Trophoblast cell (in vitro differentiated cells and primary cell): ENCODE results near the gene BCL2L2.

ENCODE experiments used
- DNase-seq, 2 donors: peaks; one replicate each; pipeline ENCODE4 v3.0.0-alpha.2; 2016
- H2AFZ ChIP-seq: 2 replicates; pipeline ENCODE4 v1.6.1; 2013; ENCODE audit warnings: low read length, moderate library complexity, mild to moderate bottlenecking; ENCODE audit not compliant: insufficient read depth, poor library complexity
- H2AK5ac ChIP-seq: 2 replicates; pipeline ENCODE4 v1.6.1; 2013; ENCODE audit warnings: mild to moderate bottlenecking, low read length
- H2BK120ac ChIP-seq: 2 replicates; pipeline ENCODE4 v1.6.1; 2013; ENCODE audit warnings: low read length, mild to moderate bottlenecking, moderate library complexity; ENCODE audit not compliant: insufficient read depth, poor library complexity
- H2BK12ac ChIP-seq: 2 replicates; pipeline ENCODE4 v1.6.1; 2013; ENCODE audit warnings: mild to moderate bottlenecking, low read length, moderate library complexity
- H2BK5ac ChIP-seq: 2 replicates; pipeline ENCODE4 v1.6.1; 2013; ENCODE audit warnings: low read length, low read depth, moderate library complexity, mild to moderate bottlenecking; ENCODE audit not compliant: poor library complexity
- H3K14ac ChIP-seq: 2 replicates; pipeline ENCODE4 v1.6.1; 2013; ENCODE audit warnings: mild to moderate bottlenecking, low read length
- H3K18ac ChIP-seq: 2 replicates; pipeline ENCODE4 v1.6.1; 2013; ENCODE audit warnings: mild to moderate bottlenecking, low read length
- H3K23ac ChIP-seq: 2 replicates; pipeline ENCODE4 v1.6.1; 2013; ENCODE audit warnings: low read length
- H3K27ac ChIP-seq: 2 replicates; pipeline ENCODE4 v1.5.1; 2013; ENCODE audit warnings: low read depth, mild to moderate bottlenecking, inconsistent platforms, low read length, moderate library complexity
- H3K27me3 ChIP-seq: 2 replicates; pipeline ENCODE4 v1.6.1; 2013; ENCODE audit warnings: inconsistent platforms, mild to moderate bottlenecking, low read length, moderate library complexity; ENCODE audit not compliant: insufficient read depth
- H3K36me3 ChIP-seq, 2 experiments: 1 replicate in 1 of 2; 2 replicates in 1 of 2; pipeline ENCODE4 v1.6.1; 2013; ENCODE audit warnings: low read length in 2 of 2, mild to moderate bottlenecking in 2 of 2, moderate library complexity in 1 of 2; ENCODE audit not compliant: insufficient read depth in 2 of 2, control insufficient read depth in 1 of 2
- H3K4ac ChIP-seq: 2 replicates; pipeline ENCODE4 v1.6.1; 2013; ENCODE audit warnings: low read depth, mild to moderate bottlenecking, low read length, moderate library complexity
- H3K4me1 ChIP-seq, 2 experiments: 1 replicate in 1 of 2; 2 replicates in 1 of 2; pipeline ENCODE4 v1.6.1; 2013; ENCODE audit warnings: low read length in 2 of 2, mild to moderate bottlenecking in 2 of 2, moderate library complexity in 1 of 2; ENCODE audit not compliant: insufficient read depth in 2 of 2, control insufficient read depth in 1 of 2
- H3K4me2 ChIP-seq: 2 replicates; pipeline ENCODE4 v1.6.1; 2013; ENCODE audit warnings: inconsistent platforms, mild to moderate bottlenecking, low read length, moderate library complexity
- H3K4me3 ChIP-seq: 2 replicates; pipeline ENCODE4 v1.5.1; 2013; ENCODE audit warnings: mild to moderate bottlenecking, low read depth, low read length, inconsistent platforms
- H3K79me1 ChIP-seq: one replicate; pipeline ENCODE4 v1.6.1; 2013; ENCODE audit warnings: low read length
- H3K79me2 ChIP-seq: 2 replicates; pipeline ENCODE4 v1.6.1; 2013; ENCODE audit warnings: low read length, mild to moderate bottlenecking; ENCODE audit not compliant: control insufficient read depth, insufficient read depth, poor library complexity
- H3K9ac ChIP-seq: 2 replicates; pipeline ENCODE4 v1.6.1; 2013; ENCODE audit warnings: mild to moderate bottlenecking, low read length
- H3K9me3 ChIP-seq: 2 replicates; pipeline ENCODE4 v1.6.1; 2013; ENCODE audit warnings: low read depth, mild to moderate bottlenecking, control low read depth, inconsistent platforms, low read length; ENCODE audit not compliant: insufficient read depth
- H4K12ac ChIP-seq: 2 replicates; pipeline ENCODE4 v1.6.1; 2013; ENCODE audit warnings: low read depth, mild to moderate bottlenecking, low read length, moderate library complexity
- H4K8ac ChIP-seq: 2 replicates; pipeline ENCODE4 v1.6.1; 2013; ENCODE audit warnings: low read depth, mild to moderate bottlenecking, low read length, moderate library complexity
- H4K91ac ChIP-seq: one replicate; pipeline ENCODE4 v1.6.1; 2013; ENCODE audit warnings: low read depth, mild to moderate bottlenecking, low read length, moderate library complexity
- WGBS: extraction: QIAGEN DNeasy Blood & Tissue Kit; methylation state at CpG from one replicate; pipeline ENCODE4 v1.1.7; 2013; ENCODE audit warnings: missing lambda C conversion rate; ENCODE audit not compliant: insufficient read length, insufficient coverage; ENCODE audit errors: extremely low coverage; 5-methylcytosine and 5-hydroxymethylcytosine counted together

The BCL2L2 gene

GRCh38 chr14:23359167-23359626 is 52.6 kb downstream of the BCL2L2 start:
- no CpG with 5 or more reads among the region's 11 CpGs for WGBS
- no peak overlapping the region for H3K4me3 ChIP-seq
- peaks cover 5 to 9% of the 10 kb centered on the region in 2 experiments for H3K4me1 ChIP-seq
- no peak overlapping the region for H3K27ac ChIP-seq
- no peak overlapping the region for H2BK5ac ChIP-seq
- H4K8ac ChIP-seq: no peak overlapping the region
- H3K79me2 ChIP-seq: peaks cover 1% of the 10 kb centered on the region
- H2BK12ac ChIP-seq: no peak overlapping the region
- peaks cover 36 to 43% of the 10 kb centered on the region in 2 experiments for H3K36me3 ChIP-seq
- no peak overlapping the region for H2AK5ac ChIP-seq
- H3K27me3 ChIP-seq: no peaks in the 10 kb centered on the region
- H3K18ac ChIP-seq: no peak overlapping the region
- H3K23ac ChIP-seq: no peak overlapping the region
- H4K12ac ChIP-seq: no peak overlapping the region
- H4K91ac ChIP-seq: no peak overlapping the region
- no peaks in the 10 kb centered on the region for H3K9me3 ChIP-seq
- no peak overlapping the region for H2AFZ ChIP-seq
- H3K4me2 ChIP-seq: no peak overlapping the region
- no peak for DNase-seq
- no peak overlapping the region for H3K14ac ChIP-seq
- no peak overlapping the region for H3K4ac ChIP-seq
- H2BK120ac ChIP-seq: no peak overlapping the region
- H3K79me1 ChIP-seq: peaks cover 1% of the 10 kb centered on the region
- H3K9ac ChIP-seq: no peak overlapping the region

GRCh38 chr14:23359722-23360447 is 53.3 kb downstream of the BCL2L2 start:
- peaks cover 36 to 43% of the 10 kb centered on the region in 2 experiments for H3K36me3 ChIP-seq
- no peak overlapping the region for H2BK120ac ChIP-seq
- no peak overlapping the region for H3K18ac ChIP-seq
- peaks cover 8% of the 10 kb centered on the region for H3K79me2 ChIP-seq
- H2BK12ac ChIP-seq: no peak overlapping the region
- no peak overlapping the region for H3K9ac ChIP-seq
- H2AK5ac ChIP-seq: no peak overlapping the region
- peaks cover 7 to 14% of the 10 kb centered on the region in 2 experiments for H3K4me1 ChIP-seq
- no peak overlapping the region for H3K4ac ChIP-seq
- H3K23ac ChIP-seq: no peak overlapping the region
- H4K8ac ChIP-seq: no peak overlapping the region
- H4K12ac ChIP-seq: no peak overlapping the region
- no peak overlapping the region for H4K91ac ChIP-seq
- H3K4me3 ChIP-seq: no peak overlapping the region
- H3K79me1 ChIP-seq: peaks cover 8% of the 10 kb centered on the region
- no peak overlapping the region for H3K14ac ChIP-seq
- H3K4me2 ChIP-seq: no peak overlapping the region
- no peaks in the 10 kb centered on the region for H3K9me3 ChIP-seq
- no peaks in the 10 kb centered on the region for H3K27me3 ChIP-seq
- no peak for DNase-seq
- WGBS: no CpG with 5 or more reads among the region's 22 CpGs
- H3K27ac ChIP-seq: no peak overlapping the region
- no peak overlapping the region for H2AFZ ChIP-seq
- no peak overlapping the region for H2BK5ac ChIP-seq

DNA sequence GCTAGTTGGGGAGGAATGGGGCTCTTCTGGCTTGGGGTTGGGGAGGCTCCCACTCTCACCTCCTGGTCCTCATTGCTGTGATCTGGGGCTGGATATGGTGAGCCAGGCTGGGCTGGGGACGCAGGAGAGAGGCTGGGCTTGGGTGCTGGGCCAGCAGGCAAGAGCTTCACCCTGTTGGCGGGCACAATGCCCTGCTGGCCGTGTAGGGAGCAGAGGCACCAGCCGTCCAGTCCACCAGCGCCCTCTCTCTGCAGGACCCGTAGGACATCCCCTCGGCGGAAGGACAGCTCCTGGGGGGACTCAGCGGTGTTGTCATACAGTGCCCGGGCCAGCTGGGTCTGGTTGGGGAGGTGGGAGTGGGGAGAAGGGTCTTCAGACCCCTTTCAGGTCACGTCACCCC is 53.9 kb downstream of the BCL2L2 start:
- no peak overlapping the region for H3K14ac ChIP-seq
- no peak overlapping the region for H2BK5ac ChIP-seq
- H3K79me1 ChIP-seq: peaks cover 14% of the 10 kb centered on the region
- no peak overlapping the region for H2BK120ac ChIP-seq
- H4K8ac ChIP-seq: no peak overlapping the region
- no peak for DNase-seq
- H3K4me3 ChIP-seq: no peak overlapping the region
- H3K23ac ChIP-seq: no peak overlapping the region
- H4K91ac ChIP-seq: no peak overlapping the region
- no peak overlapping the region for H2BK12ac ChIP-seq
- H3K36me3 ChIP-seq: peaks cover 36 to 43% of the 10 kb centered on the region in 2 experiments
- H3K9ac ChIP-seq: no peak overlapping the region
- no peak overlapping the region for H3K18ac ChIP-seq
- H3K27ac ChIP-seq: no peak overlapping the region
- H3K4me1 ChIP-seq: peaks cover 7 to 15% of the 10 kb centered on the region in 2 experiments
- H4K12ac ChIP-seq: no peak overlapping the region
- H2AK5ac ChIP-seq: no peak overlapping the region
- H3K4me2 ChIP-seq: no peak overlapping the region
- no peaks in the 10 kb centered on the region for H3K9me3 ChIP-seq
- H3K27me3 ChIP-seq: no peaks in the 10 kb centered on the region
- no peak overlapping the region for H3K4ac ChIP-seq
- H2AFZ ChIP-seq: no peak overlapping the region
- H3K79me2 ChIP-seq: peaks cover 14% of the 10 kb centered on the region
- no CpG with 5 or more reads among the region's 11 CpGs for WGBS

DNA sequence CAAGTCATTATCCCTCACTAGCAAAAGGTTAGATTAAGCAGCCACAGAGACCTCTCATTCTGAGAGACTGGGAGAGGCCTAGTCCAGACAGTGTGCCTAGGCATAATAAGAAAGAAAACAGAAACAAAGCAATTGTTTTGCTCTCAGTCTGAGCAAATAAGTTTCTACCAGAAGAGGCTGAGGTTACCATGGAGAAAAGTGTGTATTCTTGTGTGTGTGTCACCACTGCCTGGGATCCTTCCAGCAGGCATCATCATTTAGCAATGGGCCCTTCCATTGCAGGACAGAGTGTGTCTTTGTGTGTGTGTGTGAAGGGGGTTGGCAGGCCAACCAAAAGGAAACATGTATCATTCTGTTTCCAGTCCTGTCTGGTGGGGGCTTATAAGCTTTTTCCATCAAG is 54.7 kb downstream of the BCL2L2 start:
- Histone ChIP-seq H4K91ac (no peak overlapping the region), H3K9ac (no peak overlapping the region), H3K27me3 (no peaks in the 10 kb centered on the region), H2BK5ac (no peak overlapping the region), H3K27ac (no peak overlapping the region), H3K4me3 (no peak overlapping the region), H3K9me3 (no peaks in the 10 kb centered on the region), H2AFZ (no peak overlapping the region), H3K36me3 (peaks cover 33 to 39% of the 10 kb centered on the region in 2 experiments), H2BK120ac (no peak overlapping the region), H3K79me2 (peaks cover 19% of the 10 kb centered on the region), H4K8ac (no peak overlapping the region), H3K4me1 (peaks cover 7 to 15% of the 10 kb centered on the region in 2 experiments), H2BK12ac (no peak overlapping the region), H3K18ac (no peak overlapping the region), H3K4ac (no peak overlapping the region), H3K14ac (no peak overlapping the region), H3K23ac (no peak overlapping the region), H2AK5ac (no peak overlapping the region), H3K79me1 (peaks cover 20% of the 10 kb centered on the region), H3K4me2 (no peak overlapping the region), H4K12ac (no peak overlapping the region)
- DNase-seq: no peak
